Pancreas (tissue), 10 donors: ENCODE data around the gene SLC5A10. TPM values are rescaled to one million over a fixed set of nuclear protein-coding genes. Genes with fewer than 3 reads are reported as not detected.

Source experiments
- ATAC-seq, 4 donors: fragments of 200-7000 bp; cut with Tn5 transposase; one replicate each; pipeline versions ENCODE4 v1.8.0 to v1.9.1; 2020; ENCODE audit warnings: mild to moderate bottlenecking in 4 of 4, moderate library complexity in 4 of 4
- DNase-seq, 6 donors: peaks; one replicate each; pipeline ENCODE4 v3.0.0-alpha.2; 2020
- FAIRE-seq: peaks from 2 replicates; lab custom pipeline; 2012; peaks lifted over from hg19 to GRCh38; lab: Jason Lieb, UNC
- H3K27ac ChIP-seq, 4 donors: fragments of 200-600 bp; sonication (generic); 1 replicate in 3 of 4; 2 replicates in 1 of 4; pipeline versions ENCODE4 v1.5.0 to v1.8.0; 2020
- H3K27me3 ChIP-seq, 4 donors: fragments of 200-600 bp; one replicate each; pipeline ENCODE4 v1.8.0; 2021
- H3K36me3 ChIP-seq, 3 donors: fragments of 200-600 bp; sonication (generic) in 1 of 3; one replicate each; pipeline versions ENCODE4 v1.5.0 to v1.8.0; 2020 to 2021
- H3K4me1 ChIP-seq, 3 donors: fragments of 200-600 bp; one replicate each; pipeline ENCODE4 v1.8.0; 2021
- H3K4me3 ChIP-seq, 4 donors: fragments of 200-600 bp; sonication (generic) in 2 of 4; one replicate each; pipeline versions ENCODE4 v1.5.0 to v1.8.0; 2020 to 2021
- H3K9me3 ChIP-seq, 4 donors: fragments of 200-600 bp; one replicate each; pipeline ENCODE4 v1.8.0; 2021
- CTCF ChIP-seq, 4 donors: fragments of 200-600 bp; sonication (generic) in 3 of 4; IDR thresholded peaks; one replicate each; pipeline versions ENCODE4 v1.5.0 to v1.8.0; 2021; ENCODE audit warnings: antibody characterized with exemption in 4 of 4
- WGBS, 2 donors: extraction: QIAGEN DNeasy Blood & Tissue Kit; methylation state at CpG; one replicate each; pipeline ENCODE4 v1.1.7; 2013; 5-methylcytosine and 5-hydroxymethylcytosine counted together
- intact Hi-C, 3 donors: fragments of 100-400 bp; cut with DNase I; formaldehyde crosslinking; loops; one replicate each; pipeline versions ENCODE4 v1.11.1 to v1.14.2; 2022
- polyA plus RNA-seq, 2 donors: library from polyadenylated mRNA; stranded (reverse); fragments of 200-250 nt; gene quantifications; one replicate each; pipeline ENCODE4 v1.2.3, GENCODE V29; 2013
- total RNA-seq, 6 donors: library from RNA; stranded (reverse); fragmentation: NEBNext Ultra II Directional in 4 of 6; extraction: Animal tissue kit (Norgen Biotek cat#: 25700) in 4 of 6; gene quantifications; one replicate each; pipeline versions ENCODE4 v1.2.1 to v1.2.4, GENCODE V29; 2021 to 2023
- donor health status: healthy with polysubstance abuse.
- donor health status: DM: no; HTN: no; CAD: no; lungs with moderate emphysema.
- donor health status: DM: no; HTN: no; CAD: no.
- donor health status: control.
- donor health status: control.
- donor health status: Bipolar disorder and iron deficiency.
- donor health status: DM: yes; HTN: yes; CAD: no.
- donor health status: DM: no; HTN: no; CAD: no.
- donor health status: DM: no; HTN: no; CAD: no.
- donor health status: DM: yes; HTN: yes; CAD: no.

The SLC5A10 gene
- total and polyA plus RNA-seq, 8 donors: 0.02 TPM; not detected in 7

- H3K4me3 ChIP-seq: peak within 1 kb of the TSS; percentile 46 to 84 (median 56)
- DNase-seq (peak; percentile 79 to 91 (median 88)), ATAC-seq (peak; percentile 87 to 93 (median 90)), FAIRE-seq (no peak)
- H3K9me3 ChIP-seq: no peaks in the 10 kb centered on the region
- intact Hi-C loops: no loop called here
- H3K36me3 ChIP-seq: no peaks in the 10 kb centered on the region
- WGBS, 2 donors: 1 to 2% methylated on average over 42 to 67 of the region's 67 CpGs
- no peaks in the 10 kb centered on the region for H3K27me3 ChIP-seq
- H3K4me1 ChIP-seq: peaks cover 0 to 17% (median 4%) of the 10 kb centered on the region in 3 donors
- peak within 1 kb of the TSS; percentile 65 to 82 (median 73) for H3K27ac ChIP-seq
- no peak for TF ChIP-seq CTCF (IDR thresholded peaks at IDR 0.05)
Measured at GRCh38 chr17:19004421-19005136, 52.6 kb downstream of the SLC5A10 start, which contains the start of gene FAM83G. FAM83G (minus strand) TSS chr17:19004764; CDS start chr17:19004041, 723 bp downstream.

GRCh38 chr17:19005137-19005773 is 53.3 kb downstream of the SLC5A10 start:
- WGBS, 2 donors: 81 to 91% methylated on average over 13 of the region's 13 CpGs
- ATAC-seq (peak in 1 of 4 donors; percentile 11), FAIRE-seq (no peak), DNase-seq (peak in 1 of 6 donors; percentile 48)
- intact Hi-C loops: no loop called here
- Histone ChIP-seq H3K4me1 (peaks cover 0 to 17% (median 4%) of the 10 kb centered on the region in 3 donors), H3K9me3 (no peaks in the 10 kb centered on the region), H3K36me3 (no peaks in the 10 kb centered on the region), H3K27me3 (no peaks in the 10 kb centered on the region), H3K27ac (peak overlapping the region; percentile 65 to 82 (median 73)), H3K4me3 (peak overlapping the region in 3 of 4 donors; percentile 47 to 84 (median 66))
- TF ChIP-seq CTCF (IDR thresholded peaks at IDR 0.05): no peak

- DNase-seq: peak in 2 of 6 donors; percentile 8 to 37
- no peak for ATAC-seq
Measured at GRCh38 chr17:19005789-19006430, 53.9 kb downstream of the SLC5A10 start.

GRCh38 chr17:19006698-19007097 is 54.7 kb downstream of the SLC5A10 start:
- no peaks in the 10 kb centered on the region for H3K27me3 ChIP-seq
- TF ChIP-seq CTCF (IDR thresholded peaks at IDR 0.05): no peak
- intact Hi-C loops: no loop called here
- peaks cover 0 to 9% (median 2%) of the 10 kb centered on the region in 3 donors for H3K4me1 ChIP-seq
- ATAC-seq: no peak
- no peak overlapping the region for H3K27ac ChIP-seq
- no peak overlapping the region for H3K4me3 ChIP-seq
- DNase-seq: no peak
- FAIRE-seq: no peak
- no peaks in the 10 kb centered on the region for H3K36me3 ChIP-seq
- no peaks in the 10 kb centered on the region for H3K9me3 ChIP-seq

More at GRCh38 chr17:19005789-19006430, 53.9 kb downstream of the SLC5A10 start:
- Histone ChIP-seq H3K4me3 (no peak overlapping the region), H3K27ac (no peak overlapping the region), H3K36me3 (no peaks in the 10 kb centered on the region), H3K9me3 (no peaks in the 10 kb centered on the region), H3K27me3 (no peaks in the 10 kb centered on the region), H3K4me1 (peaks cover 0 to 17% (median 4%) of the 10 kb centered on the region in 3 donors)
- intact Hi-C loops: no loop called here
- FAIRE-seq: no peak
- TF ChIP-seq CTCF (IDR thresholded peaks at IDR 0.05): no peak
- WGBS, 2 donors: 83 to 91% methylated on average over 4 of the region's 4 CpGs
